Retinal pigment epithelial cell (primary cell): ENCODE data around the gene SORBS1.

ENCODE experiments used
- DNase-seq: peaks from one replicate; pipeline ENCODE4 v3.0.0-alpha.2; 2010; ENCODE audit warnings: low read depth
- H3K4me3 ChIP-seq: 2 replicates; pipeline ENCODE4 v1.5.1; 2011; ENCODE audit warnings: mild to moderate bottlenecking, low read length, control low read depth, moderate library complexity
- CTCF ChIP-seq: conservative IDR thresholded peaks from 2 replicates; pipeline ENCODE4 v1.5.1; 2011; ENCODE audit warnings: low read depth, low read length, control low read depth, inconsistent platforms

SORBS1 gene

GRCh38 chr10:95547791-95548435 is 13.3 kb downstream of the SORBS1 start:
- no peak for TF ChIP-seq CTCF
- DNase-seq = no peak
- no peak overlapping the region for H3K4me3 ChIP-seq

GRCh38 chr10:95547197-95547596 is 14.0 kb downstream of the SORBS1 start:
- DNase-seq = no peak
- no peak overlapping the region for H3K4me3 ChIP-seq
- TF ChIP-seq CTCF = no peak

GRCh38 chr10:95545981-95546380 is 15.2 kb downstream of the SORBS1 start:
- no peak overlapping the region for H3K4me3 ChIP-seq
- no peak for DNase-seq
- no peak for TF ChIP-seq CTCF

- DNase-seq = no peak
- no peak overlapping the region for H3K4me3 ChIP-seq
- TF ChIP-seq CTCF = no peak
These were observed 16.2 kb downstream of the SORBS1 start for GRCh38 chr10:95544783-95545500.

GRCh38 chr10:95543459-95543858 is 17.7 kb downstream of the SORBS1 start:
- H3K4me3 ChIP-seq = no peak overlapping the region
- no peak for DNase-seq
- TF ChIP-seq CTCF = no peak

- DNase-seq = no peak
- no peak for TF ChIP-seq CTCF
- no peak overlapping the region for H3K4me3 ChIP-seq
These were observed 18.4 kb downstream of the SORBS1 start for GRCh38 chr10:95542761-95543160.

GRCh38 chr10:95542330-95542729 is 18.8 kb downstream of the SORBS1 start:
- TF ChIP-seq CTCF = no peak
- H3K4me3 ChIP-seq = no peak overlapping the region
- DNase-seq = no peak
